GM12878 (cell line): ENCODE results near the gene DCAF6. TPM values are rescaled to one million over a fixed set of nuclear protein-coding genes. Genes with fewer than 3 reads are reported as not detected.

ENCODE experiments used
- CREB1 ChIP-seq: IDR thresholded peaks from 2 replicates; pipeline ENCODE4 v1.6.1; 2012; ENCODE audit warnings: low read depth, mild to moderate bottlenecking, inconsistent platforms
- MAX ChIP-seq: IDR thresholded peaks from 2 replicates; pipeline ENCODE4 v1.6.1; 2012; ENCODE audit warnings: low read depth, low read length, improper control_type of control experiment
- MTA2 ChIP-seq: fragments of 450-650 bp; IDR thresholded peaks from 2 replicates; pipeline ENCODE4 v1.6.1; 2016; ENCODE audit warnings: low read depth, mild to moderate bottlenecking, moderate library complexity
- NFYB ChIP-seq: IDR thresholded peaks from 2 replicates; pipeline ENCODE4 v1.6.1; 2011; ENCODE audit warnings: low read depth, mild to moderate bottlenecking, low read length, improper control_type of control experiment, moderate library complexity; ENCODE audit not compliant: insufficient read depth
- NRF1 ChIP-seq: conservative IDR thresholded peaks from 2 replicates; pipeline ENCODE4 v1.6.1; 2011; ENCODE audit warnings: mild to moderate bottlenecking, low read depth, low read length, improper control_type of control experiment
- PRDM15 ChIP-seq: fragments of 450-650 bp; formaldehyde crosslinking; IDR thresholded peaks from 2 replicates; pipeline ENCODE4 v1.4.0; 2020; ENCODE audit warnings: mild to moderate bottlenecking, moderate library complexity
- RAD51 ChIP-seq: fragments of 450-650 bp; IDR thresholded peaks from 2 replicates; pipeline ENCODE4 v1.6.1; 2016; ENCODE audit warnings: moderate library complexity, mild to moderate bottlenecking, inconsistent platforms
- RCOR1 ChIP-seq: conservative IDR thresholded peaks from 2 replicates; pipeline ENCODE4 v1.6.1; 2012; ENCODE audit warnings: low read depth, low read length, improper control_type of control experiment
- TCF7 ChIP-seq: IDR thresholded peaks from 2 replicates; pipeline ENCODE4 v1.6.1; 2014; ENCODE audit warnings: antibody characterized with exemption, borderline replicate concordance
- YY1 ChIP-seq: IDR thresholded peaks from 2 replicates; pipeline ENCODE4 v1.6.1; 2011; ENCODE audit warnings: low read depth, mild to moderate bottlenecking, low read length
- ZNF207 ChIP-seq: fragments of 450-650 bp; IDR thresholded peaks from 2 replicates; pipeline ENCODE4 v1.6.1; 2014; ENCODE audit warnings: antibody characterized with exemption, mild to moderate bottlenecking, borderline replicate concordance
- ZNF274 ChIP-seq: IDR thresholded peaks from one replicate; pipeline ENCODE4 v1.8.0; 2011; ENCODE audit not compliant: insufficient read length, insufficient read depth
- ZNF384 ChIP-seq: IDR thresholded peaks from 2 replicates; pipeline ENCODE4 v1.6.1; 2012; ENCODE audit warnings: low read depth, mild to moderate bottlenecking, low read length, improper control_type of control experiment, borderline replicate concordance
- polyA plus RNA-seq, 11 experiments: library from polyadenylated mRNA; depleted of rRNA in 4 of 11; unstranded in 6 of 11; stranded (reverse) in 5 of 11; fragments of >200 nt; fragmentation: Nextera tagmentation in 4 of 11; fragmentation: Illumina TruSeq in 1 of 11; extraction: Ambion mirVana in 4 of 11; extraction: Trizol in 1 of 11; gene quantifications; 1 replicate in 1 of 11; 2 replicates in 10 of 11; pipeline versions ENCODE4 v1.2.1 to v1.2.3, GENCODE V29; 2011 to 2016; ENCODE audit warnings: inconsistent platforms in 2 of 11, missing spikeins in 2 of 11, low read depth in 1 of 11
- total RNA-seq, 4 experiments: library from RNA; depleted of rRNA in 3 of 4; stranded (reverse); fragments of >200 nt in 3 of 4; fragmentation: Illumina TruSeq in 1 of 4; extraction: Trizol in 1 of 4; gene quantifications; 2 replicates each; pipeline versions ENCODE4 v1.2.1 to v1.2.3, GENCODE V29; 2013 to 2021

DCAF6 gene
- total and polyA plus RNA-seq, 10 of the 15 experiments (the other 5 are each of a cell fraction or from before 2014, with no cell fraction given) = 11.4 to 62.7 (median 33.0) TPM

- TF ChIP-seq NFYB = no peak
- no peak for TF ChIP-seq RCOR1
- TF ChIP-seq MTA2 = no peak
- TF ChIP-seq ZNF207 = no peak
- TF ChIP-seq TCF7 = no peak
- no peak for TF ChIP-seq PRDM15 (CRISPR knock-in tag)
- TF ChIP-seq RAD51 = no peak
- no peak for TF ChIP-seq NRF1
- no peak for TF ChIP-seq MAX
- TF ChIP-seq ZNF274 = no peak
- no peak for TF ChIP-seq YY1
- TF ChIP-seq CREB1 = no peak
- no peak for TF ChIP-seq ZNF384
These were observed 117.2 kb downstream of the DCAF6 start (continued) for GRCh38 chr1:168053681-168054080.
